Erythroblast (primary cell): ENCODE data around the gene CDH22.

Experiments
- GATA1 ChIP-seq: IDR thresholded peaks from 2 replicates; pipeline ENCODE4 v1.6.1; 2011; ENCODE audit warnings: low read depth, mild to moderate bottlenecking, control low read depth, low read length, moderate library complexity
- POLR2A ChIP-seq: IDR thresholded peaks from 2 replicates; pipeline ENCODE4 v1.6.1; 2011; ENCODE audit warnings: mild to moderate bottlenecking, low read length

- TF ChIP-seq POLR2A, result no peak
- no peak for TF ChIP-seq GATA1
These were observed 94.1 kb downstream of the CDH22 start for GRCh38 chr20:46213946-46214823.
